ENCODE data around the gene DENND2D. TPM values are rescaled to one million over a fixed set of nuclear protein-coding genes. Genes with fewer than 3 reads are reported as not detected.

Gene DENND2D
- total RNA-seq, 4 donors from 2014 or later = 19.5 to 41.7 (median 27.8) TPM

GRCh38 chr1:111202707-111203623 lies 2.5 kb upstream of the DENND2D start:
- ATAC-seq (ENCODE audit: low FRiP score) (no peak), DNase-seq (ENCODE audit: low spot score) (no peak)
- TF ChIP-seq, protein P1, sequence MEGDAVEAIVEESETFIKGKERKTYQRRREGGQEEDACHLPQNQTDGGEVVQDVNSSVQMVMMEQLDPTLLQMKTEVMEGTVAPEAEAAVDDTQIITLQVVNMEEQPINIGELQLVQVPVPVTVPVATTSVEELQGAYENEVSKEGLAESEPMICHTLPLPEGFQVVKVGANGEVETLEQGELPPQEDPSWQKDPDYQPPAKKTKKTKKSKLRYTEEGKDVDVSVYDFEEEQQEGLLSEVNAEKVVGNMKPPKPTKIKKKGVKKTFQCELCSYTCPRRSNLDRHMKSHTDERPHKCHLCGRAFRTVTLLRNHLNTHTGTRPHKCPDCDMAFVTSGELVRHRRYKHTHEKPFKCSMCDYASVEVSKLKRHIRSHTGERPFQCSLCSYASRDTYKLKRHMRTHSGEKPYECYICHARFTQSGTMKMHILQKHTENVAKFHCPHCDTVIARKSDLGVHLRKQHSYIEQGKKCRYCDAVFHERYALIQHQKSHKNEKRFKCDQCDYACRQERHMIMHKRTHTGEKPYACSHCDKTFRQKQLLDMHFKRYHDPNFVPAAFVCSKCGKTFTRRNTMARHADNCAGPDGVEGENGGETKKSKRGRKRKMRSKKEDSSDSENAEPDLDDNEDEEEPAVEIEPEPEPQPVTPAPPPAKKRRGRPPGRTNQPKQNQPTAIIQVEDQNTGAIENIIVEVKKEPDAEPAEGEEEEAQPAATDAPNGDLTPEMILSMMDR (IDR thresholded peaks at IDR 0.05) = no peak

- no peak for DNase-seq (ENCODE audit: low spot score)
- no peak for ATAC-seq (ENCODE audit: low FRiP score)
- TF ChIP-seq, protein P1 (IDR thresholded peaks at IDR 0.05) = no peak
Observed at GRCh38 chr1:111202366-111202706, 1.9 kb upstream of the DENND2D start.

DNA sequence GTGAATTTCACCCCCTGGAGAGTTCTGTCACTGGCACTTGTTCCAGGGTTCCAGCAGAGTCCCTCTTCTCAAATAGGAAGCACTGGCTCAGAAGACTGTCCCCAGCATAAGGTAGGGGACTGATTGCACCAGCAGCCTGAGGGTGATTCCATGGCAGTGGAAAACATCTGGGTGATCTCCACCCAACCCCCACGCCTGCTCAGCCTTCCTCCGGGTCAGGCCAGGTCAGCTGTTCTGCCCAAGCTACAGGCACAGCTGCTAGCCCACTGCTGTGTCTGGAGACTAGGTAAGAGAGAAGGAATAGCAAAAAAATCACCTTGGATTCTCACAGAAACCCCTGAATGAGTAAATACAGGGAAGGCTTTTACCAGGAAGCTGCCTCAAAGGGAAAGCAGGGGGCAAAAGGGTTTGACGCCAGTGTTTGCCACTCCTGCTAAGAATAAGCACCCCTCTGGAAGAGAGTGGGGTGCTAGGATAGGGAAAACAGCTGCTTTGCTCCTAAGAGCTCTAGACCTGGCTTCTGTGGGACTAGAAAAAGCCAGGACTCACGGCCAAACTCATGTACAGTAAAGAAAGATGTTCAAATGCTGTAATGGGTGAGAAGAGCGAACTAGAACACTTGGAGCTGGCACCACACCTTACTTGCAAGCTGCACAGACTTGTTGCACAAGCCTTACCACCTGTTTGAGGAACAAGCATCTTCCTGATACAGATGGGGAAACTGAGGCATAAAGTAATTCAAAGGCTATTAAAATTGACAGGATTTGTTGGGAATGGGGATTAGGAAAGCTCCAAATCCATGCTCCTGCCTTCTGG lies 1.0 kb upstream of the DENND2D start:
- TF ChIP-seq, protein P1 (IDR thresholded peaks at IDR 0.05) = no peak
- ATAC-seq (ENCODE audit: low FRiP score) (no peak), DNase-seq (ENCODE audit: low spot score) (no peak)

DNA sequence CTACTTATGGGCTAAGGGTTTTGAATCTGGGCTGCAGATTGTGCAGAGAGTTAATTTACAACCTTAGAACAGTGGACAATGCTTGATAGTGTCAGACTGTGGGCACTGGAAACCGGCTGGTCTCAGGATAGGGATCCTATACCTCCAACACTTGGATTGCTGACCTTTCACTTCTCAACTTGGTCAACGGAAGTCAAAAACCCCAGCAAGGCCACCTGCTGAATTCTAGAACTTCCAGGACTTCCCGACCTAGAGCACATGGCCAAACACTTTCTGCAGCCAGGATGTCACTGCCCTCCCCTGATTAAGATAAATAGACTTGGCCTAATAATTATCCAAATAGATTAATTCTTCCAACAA lies 336 bp upstream of the DENND2D start:
- TF ChIP-seq, protein P1 (IDR thresholded peaks at IDR 0.05) = no peak

DNA sequence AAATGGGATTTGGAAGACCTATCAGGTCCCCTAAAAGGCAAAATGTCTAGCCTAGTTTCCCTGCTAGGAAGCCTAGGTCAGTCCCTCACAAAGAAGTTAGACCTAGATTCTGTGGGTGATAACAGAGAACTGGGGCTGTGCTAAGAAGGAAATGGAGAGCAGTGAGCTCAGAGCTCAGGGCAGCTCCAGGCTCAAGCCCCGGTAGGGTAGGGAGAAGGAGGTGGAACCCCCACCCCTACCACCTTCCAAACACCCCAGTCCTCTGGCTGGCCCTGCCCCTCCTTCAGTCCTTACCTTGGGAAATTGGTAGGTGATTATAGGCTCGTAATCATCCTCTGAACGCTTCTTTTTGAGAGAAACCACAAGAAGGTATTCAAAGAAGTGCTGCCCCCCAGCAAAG lies 1.1 kb downstream of the DENND2D start:
- ATAC-seq (ENCODE audit: low FRiP score) (no peak), DNase-seq (ENCODE audit: low spot score) (no peak)
- TF ChIP-seq, protein P1 (IDR thresholded peaks at IDR 0.05) = no peak

More for the DNA sequence above, 336 bp upstream of the DENND2D start:
- DNase-seq (ENCODE audit: low spot score) (no peak), ATAC-seq (ENCODE audit: low FRiP score) (no peak)

DNA sequence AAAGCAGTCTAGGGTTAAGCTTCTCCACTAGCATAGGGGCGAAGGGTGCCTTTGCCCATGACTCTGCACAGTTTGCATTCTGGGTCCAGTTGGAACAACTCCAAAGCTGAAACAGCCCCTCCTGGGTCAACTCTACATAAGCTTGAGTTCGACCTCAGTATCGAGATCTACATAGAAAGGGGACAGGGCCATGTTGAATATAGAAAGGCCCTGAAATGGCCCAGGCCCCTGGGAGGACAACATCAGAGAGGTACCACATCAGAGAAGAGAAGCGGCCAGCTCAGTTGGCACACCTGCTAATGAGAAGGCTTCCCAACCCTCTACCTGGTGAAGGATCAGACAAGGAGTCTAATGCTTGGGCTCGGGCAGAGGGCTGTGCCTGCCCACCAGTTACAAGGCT lies 1.6 kb downstream of the DENND2D start:
- TF ChIP-seq, protein P1 (IDR thresholded peaks at IDR 0.05) = no peak
- DNase-seq (ENCODE audit: low spot score) (no peak), ATAC-seq (ENCODE audit: low FRiP score) (no peak)
